LNCaP clone FGC (cell line): ENCODE results near the gene ROBO1.

Source experiments
- DNase-seq: peaks from one replicate; pipeline ENCODE4 v3.0.0-alpha.2; 2011; ENCODE audit warnings: low read depth
- H3K4me3 ChIP-seq: 2 replicates; pipeline ENCODE4 v1.5.1; 2011; ENCODE audit warnings: mild to moderate bottlenecking, low read depth, low read length, control low read depth
- CTCF ChIP-seq: IDR thresholded peaks from 2 replicates; pipeline ENCODE4 v1.5.1; 2012; ENCODE audit warnings: mild to moderate bottlenecking; ENCODE audit not compliant: control insufficient read depth, insufficient read depth; ENCODE audit errors: extremely low read depth

The ROBO1 gene

DNA sequence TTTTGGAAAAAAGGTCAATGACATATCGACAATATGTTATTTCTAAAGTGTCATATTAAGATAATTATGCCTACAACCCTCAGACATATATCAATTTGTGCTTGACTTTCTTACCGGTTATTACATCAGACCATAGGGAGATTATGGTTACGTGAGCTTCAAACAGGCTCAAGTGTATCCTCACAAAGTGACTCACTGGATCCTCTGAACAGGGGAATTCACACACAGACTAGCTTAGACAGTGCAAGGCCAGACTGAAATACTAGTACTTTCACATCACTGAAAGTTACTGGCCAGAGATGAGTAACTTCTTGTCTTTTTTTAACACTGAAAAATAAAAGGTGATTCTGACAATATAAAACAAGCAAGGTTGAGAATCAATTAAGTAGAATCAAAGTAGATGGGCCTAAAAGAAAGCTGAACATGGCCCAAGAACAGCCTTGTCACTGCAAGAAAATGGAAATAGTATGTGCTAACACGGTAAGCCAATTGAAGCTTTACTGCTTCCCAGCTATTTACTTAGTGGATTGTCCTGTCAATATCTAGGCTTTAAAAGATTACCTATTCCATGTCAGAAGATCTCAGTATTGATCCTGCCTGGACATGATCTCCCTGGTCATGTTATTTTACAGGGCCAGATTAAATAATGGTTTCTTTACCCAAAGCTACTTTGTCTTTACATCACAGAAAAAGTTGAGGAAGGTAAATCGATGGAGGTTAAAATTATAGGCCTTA, 848.6 kb downstream of the ROBO1 start:
- no peak overlapping the region for H3K4me3 ChIP-seq
- no peak for TF ChIP-seq CTCF
- no peak for DNase-seq

- no peak overlapping the region for H3K4me3 ChIP-seq
- TF ChIP-seq CTCF, result no peak
- DNase-seq, result no peak
These were observed 849.3 kb downstream of the ROBO1 start for GRCh38 chr3:78918361-78919020.

- no peak overlapping the region for H3K4me3 ChIP-seq
- DNase-seq, result no peak
- no peak for TF ChIP-seq CTCF
These were observed 850.3 kb downstream of the ROBO1 start for GRCh38 chr3:78917536-78917935.

- no peak for TF ChIP-seq CTCF
- no peak for DNase-seq
These were observed 854.1 kb downstream of the ROBO1 start for GRCh38 chr3:78913711-78914110.

GRCh38 chr3:78912687-78913086, 855.1 kb downstream of the ROBO1 start:
- DNase-seq, result no peak
- no peak overlapping the region for H3K4me3 ChIP-seq
- TF ChIP-seq CTCF, result no peak

More at GRCh38 chr3:78913711-78914110, 854.1 kb downstream of the ROBO1 start:
- H3K4me3 ChIP-seq, result no peak overlapping the region

DNA sequence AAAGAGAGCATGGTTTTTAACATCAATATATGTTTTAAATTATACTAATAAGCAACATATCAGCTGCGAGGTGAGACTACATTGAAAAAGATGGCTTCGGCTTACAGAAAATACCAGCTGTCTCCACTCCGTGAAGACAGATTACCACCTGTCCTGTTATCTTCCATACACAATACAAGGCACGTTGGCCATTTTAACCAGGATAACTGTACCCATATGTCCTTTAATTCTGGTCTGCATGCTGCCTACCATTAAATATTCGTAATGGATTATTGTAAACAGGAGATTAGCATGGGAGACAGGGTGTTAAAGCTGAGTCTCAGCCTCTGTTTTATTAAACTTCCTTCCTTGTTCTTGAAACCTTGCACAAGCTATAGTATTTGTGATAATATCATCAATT, 855.5 kb downstream of the ROBO1 start:
- DNase-seq, result no peak
- H3K4me3 ChIP-seq, result no peak overlapping the region
- TF ChIP-seq CTCF, result no peak
